Peyer's patch (tissue), 4 donors: Measurements from ENCODE around the gene DENND2A.

Experiments used
- CTCF ChIP-seq, 6 experiments: fragments of 450-650 bp in 4 of 6; fragments of 200-600 bp in 2 of 6; sonication (generic) in 1 of 6; IDR thresholded peaks; one replicate each; pipeline ENCODE4 v1.5.1; 2017 to 2019; ENCODE audit warnings: antibody characterized with exemption in 6 of 6, mild to moderate bottlenecking in 3 of 6, moderate library complexity in 1 of 6
- POLR2A ChIP-seq, 2 donors: fragments of 450-650 bp; IDR thresholded peaks; one replicate each; pipeline ENCODE4 v1.5.1; 2017; ENCODE audit warnings: antibody characterized with exemption in 2 of 2, mild to moderate bottlenecking in 2 of 2, moderate library complexity in 2 of 2

GRCh38 chr7:140526214-140526613 lies 114.4 kb downstream of the DENND2A start:
- TF ChIP-seq CTCF (IDR thresholded peaks at IDR 0.05) = no peak
- TF ChIP-seq POLR2A (IDR thresholded peaks at IDR 0.05) = no peak
